Osteoblast (primary cell): ENCODE data around the gene OSGEP. TPM values are rescaled to one million over a fixed set of nuclear protein-coding genes. Genes with fewer than 3 reads are reported as not detected.

Source experiments
- DNase-seq: peaks from one replicate; pipeline ENCODE4 v3.0.0; 2011; ENCODE audit warnings: low spot score, mixed read lengths; ENCODE audit not compliant: insufficient read length; ENCODE audit errors: missing footprints
- H2AFZ ChIP-seq: 2 replicates; pipeline ENCODE4 v1.6.0; 2011; ENCODE audit warnings: mild to moderate bottlenecking, low read length
- H3K27ac ChIP-seq: 2 replicates; pipeline ENCODE4 v1.5.1; 2011; ENCODE audit warnings: mild to moderate bottlenecking, low read depth, low read length, moderate library complexity
- H3K27me3 ChIP-seq: 2 replicates; pipeline ENCODE4 v1.6.0; 2012; ENCODE audit warnings: mild to moderate bottlenecking, control low read depth, inconsistent platforms, low read length, moderate library complexity; ENCODE audit not compliant: insufficient read depth
- H3K36me3 ChIP-seq: 2 replicates; pipeline ENCODE4 v1.5.1; 2011; ENCODE audit warnings: mild to moderate bottlenecking, low read length, control low read depth, moderate library complexity; ENCODE audit not compliant: insufficient read depth
- H3K4me1 ChIP-seq: 2 replicates; pipeline ENCODE4 v1.5.1; 2011; ENCODE audit warnings: mild to moderate bottlenecking, low read length, control low read depth, moderate library complexity; ENCODE audit not compliant: insufficient read depth
- H3K4me2 ChIP-seq: 2 replicates; pipeline ENCODE4 v1.6.0; 2011; ENCODE audit warnings: mild to moderate bottlenecking, low read length; ENCODE audit not compliant: insufficient read depth
- H3K4me3 ChIP-seq: fragments of 200-600 bp; sonication (generic); 3 replicates; pipeline ENCODE4 v1.5.1; 2012; ENCODE audit warnings: mild to moderate bottlenecking, low read length, inconsistent platforms; ENCODE audit not compliant: insufficient read depth
- H3K79me2 ChIP-seq: 2 replicates; pipeline ENCODE4 v1.6.0; 2012; ENCODE audit warnings: mild to moderate bottlenecking, low read length, control low read depth, inconsistent platforms; ENCODE audit not compliant: insufficient read depth
- H3K9me3 ChIP-seq: 2 replicates; pipeline ENCODE4 v1.5.1; 2011; ENCODE audit warnings: low read depth, low read length, control low read depth
- H4K20me1 ChIP-seq: 2 replicates; pipeline ENCODE4 v1.6.0; 2012; ENCODE audit warnings: mild to moderate bottlenecking, low read length, control low read depth; ENCODE audit not compliant: insufficient read depth
- CTCF ChIP-seq: IDR thresholded peaks from 2 replicates; pipeline ENCODE4 v1.5.1; 2011; ENCODE audit warnings: mild to moderate bottlenecking, low read depth, low read length, moderate library complexity; ENCODE audit errors: extremely low read depth
- total RNA-seq: library from RNA; depleted of rRNA; stranded (reverse); fragments of >200 nt; gene quantifications from 2 replicates; pipeline ENCODE4 v1.2.3, GENCODE V29; 2012

The OSGEP gene
- total RNA-seq, 1 donor: 47.8 TPM

GRCh38 chr14:20469890-20470602, 15.4 kb upstream of the OSGEP start:
- Histone ChIP-seq H4K20me1 (peaks cover 3% of the 10 kb centered on the region), H3K27me3 (peaks cover 11% of the 10 kb centered on the region), H3K9me3 (no peaks in the 10 kb centered on the region), H3K4me2 (peak overlapping the region; percentile 87), H3K27ac (peak overlapping the region; percentile 87), H3K36me3 (peaks cover 27% of the 10 kb centered on the region), H3K4me3 (peak overlapping the region; percentile 87), H3K79me2 (peaks cover 49% of the 10 kb centered on the region), H2AFZ (peak overlapping the region; percentile 78), H3K4me1 (peaks cover 10% of the 10 kb centered on the region)
- no peak for TF ChIP-seq CTCF
- peak; percentile 85 for DNase-seq

- peaks cover 10% of the 10 kb centered on the region for H3K4me1 ChIP-seq
- H3K9me3 ChIP-seq: no peaks in the 10 kb centered on the region
- no peak for TF ChIP-seq CTCF
- H3K27ac ChIP-seq: peak within 1 kb of the TSS; percentile 87
- peak within 1 kb of the TSS; percentile 87 for H3K4me2 ChIP-seq
- H2AFZ ChIP-seq: peak within 1 kb of the TSS; percentile 78
- peaks cover 46% of the 10 kb centered on the region for H3K79me2 ChIP-seq
- peaks cover 3% of the 10 kb centered on the region for H4K20me1 ChIP-seq
- H3K36me3 ChIP-seq: peaks cover 20% of the 10 kb centered on the region
- H3K27me3 ChIP-seq: peaks cover 11% of the 10 kb centered on the region
- DNase-seq: peak; percentile 97
- peak within 1 kb of the TSS; percentile 87 for H3K4me3 ChIP-seq
These were observed 14.8 kb upstream of the OSGEP start, which contains the start of gene PNP for GRCh38 chr14:20469242-20469889. Gene PNP, plus strand, starts transcription at chr14:20469406. Its CDS starts 119 bp downstream, at chr14:20469525.

- peaks cover 10% of the 10 kb centered on the region for H3K4me1 ChIP-seq
- no peak for DNase-seq
- no peak for TF ChIP-seq CTCF
- peak overlapping the region; percentile 87 for H3K4me2 ChIP-seq
- H3K79me2 ChIP-seq: peaks cover 41% of the 10 kb centered on the region
- peaks cover 14% of the 10 kb centered on the region for H3K36me3 ChIP-seq
- H3K27me3 ChIP-seq: peaks cover 11% of the 10 kb centered on the region
- H2AFZ ChIP-seq: peak overlapping the region; percentile 78
- peak overlapping the region; percentile 87 for H3K27ac ChIP-seq
- peaks cover 3% of the 10 kb centered on the region for H4K20me1 ChIP-seq
- H3K4me3 ChIP-seq: peak overlapping the region; percentile 87
- no peaks in the 10 kb centered on the region for H3K9me3 ChIP-seq
These were observed 14.2 kb upstream of the OSGEP start for GRCh38 chr14:20468764-20469241.
